H1 (cell line): ENCODE results near the gene SENP1. TPM values are rescaled to one million over a fixed set of nuclear protein-coding genes. Genes with fewer than 3 reads are reported as not detected.

Experiments used
- BRCA1 ChIP-seq: IDR thresholded peaks from 2 replicates; pipeline ENCODE4 v1.6.1; 2012; ENCODE audit warnings: low read depth, low read length, improper control_type of control experiment
- GABPA ChIP-seq: IDR thresholded peaks from 2 replicates; pipeline ENCODE4 v1.6.1; 2011; ENCODE audit warnings: mild to moderate bottlenecking, low read length, moderate library complexity, borderline replicate concordance; ENCODE audit not compliant: insufficient read depth
- HDAC2 ChIP-seq, 2 experiments: fragments of 300-600 bp in 1 of 2; sonication (generic) in 1 of 2; IDR thresholded peaks; 2 replicates each; pipeline ENCODE4 v1.6.1; 2011 to 2012; ENCODE audit warnings: low read depth in 2 of 2, low read length in 2 of 2, mild to moderate bottlenecking in 2 of 2, moderate library complexity in 2 of 2, borderline replicate concordance in 1 of 2, inconsistent platforms in 1 of 2
- PHF8 ChIP-seq: fragments of 200-600 bp; sonication (generic); conservative IDR thresholded peaks from 2 replicates; pipeline ENCODE4 v1.7.1; 2012; ENCODE audit warnings: low read depth, mild to moderate bottlenecking, inconsistent platforms, low read length, moderate library complexity
- RAD21 ChIP-seq, 2 experiments: IDR thresholded peaks in 1 of 2; conservative IDR thresholded peaks in 1 of 2; 2 replicates each; pipeline ENCODE4 v1.6.1; 2011; ENCODE audit warnings: low read depth in 2 of 2, low read length in 2 of 2, improper control_type of control experiment in 1 of 2, inconsistent platforms in 1 of 2, mild to moderate bottlenecking in 1 of 2, moderate library complexity in 1 of 2
- SP2 ChIP-seq: IDR thresholded peaks from 2 replicates; pipeline ENCODE4 v1.6.1; 2012; ENCODE audit warnings: mild to moderate bottlenecking, low read length, inconsistent platforms
- TAF1 ChIP-seq: IDR thresholded peaks from 2 replicates; pipeline ENCODE4 v1.6.1; 2011; ENCODE audit warnings: mild to moderate bottlenecking, low read depth, low read length
- TCF12 ChIP-seq: IDR thresholded peaks from 2 replicates; pipeline ENCODE4 v1.6.1; 2011; ENCODE audit warnings: low read depth, mild to moderate bottlenecking, low read length
- polyA plus RNA-seq, 7 experiments: library from polyadenylated mRNA; depleted of rRNA in 3 of 7; stranded (reverse) in 5 of 7; unstranded in 2 of 7; fragments of >200 nt in 5 of 7; fragments of 200-250 nt in 2 of 7; gene quantifications; 1 replicate in 5 of 7; 2 replicates in 1 of 7; 4 replicates in 1 of 7; pipeline versions ENCODE4 v1.2.1 to v1.2.3, GENCODE V29; 2011 to 2013; ENCODE audit warnings: missing spikeins in 2 of 7, mixed read lengths in 2 of 7
- total RNA-seq: library from RNA; stranded (reverse); fragmentation: NEBNext Ultra II Directional; extraction: Animal tissue kit (Norgen Biotek cat#: 25700); gene quantifications from 2 replicates; pipeline ENCODE4 v1.2.1, GENCODE V29; 2021
- TF ChIP-seq, protein P1 (sequence below): fragments of 300-600 bp; sonication (generic); IDR thresholded peaks from 2 replicates; pipeline ENCODE4 v1.7.1; 2012; ENCODE audit warnings: low read length, moderate library complexity, mild to moderate bottlenecking, inconsistent platforms; ENCODE audit not compliant: insufficient replicate concordance

SENP1 gene
- total and polyA plus RNA-seq, 2 of the 8 experiments (the other 6 are each of a cell fraction or from before 2014, with no cell fraction given), result 14.2 to 31.5 TPM

DNA sequence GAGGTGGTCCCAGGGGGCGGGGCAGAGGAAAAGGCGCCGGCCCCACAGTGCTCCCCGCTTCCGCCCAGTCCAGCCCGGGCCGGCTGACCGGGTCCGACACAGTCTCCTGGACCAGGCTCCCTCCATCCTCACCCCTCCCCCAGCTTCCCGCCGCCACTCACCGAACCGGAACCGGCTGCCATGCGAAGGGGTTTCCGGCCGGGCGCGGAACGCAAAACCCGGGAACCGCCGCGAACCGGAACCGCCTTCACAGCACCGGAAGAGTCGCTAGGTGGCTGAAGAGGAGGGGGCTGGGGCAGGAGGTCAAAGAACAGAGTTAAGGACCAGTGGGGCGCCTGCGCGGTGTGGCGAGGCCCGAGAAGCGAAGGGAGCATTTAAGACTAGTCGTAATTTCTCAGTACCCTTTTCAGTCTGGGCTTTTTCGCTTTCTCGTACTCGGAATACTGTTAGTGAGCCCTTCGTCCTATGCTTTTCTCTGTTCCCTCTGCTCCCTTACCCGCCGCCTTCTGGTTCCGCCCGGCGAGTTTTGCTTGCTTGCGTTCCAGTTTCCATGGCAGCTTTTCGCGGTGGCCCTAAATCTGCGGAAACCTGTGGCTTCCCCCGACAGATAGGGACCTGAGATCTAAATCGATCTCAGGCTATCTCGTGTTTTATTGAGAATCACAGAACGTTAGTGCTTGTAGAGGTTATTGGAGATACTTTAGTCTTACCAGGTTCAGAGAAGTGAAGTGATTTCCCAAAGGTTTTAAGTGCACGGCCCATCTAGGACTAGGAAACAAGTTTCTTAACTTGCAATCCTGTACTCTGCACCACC, at the start of gene SENP1 (continued):
- TF ChIP-seq RAD21 (IDR thresholded peaks at IDR 0.05 in 1 of 2, conservative IDR thresholded peaks at IDR 0.05 in 1 of 2; ENCODE audit: low read depth in 2 of 2, low read length in 2 of 2) (no peak), GABPA (peak; percentile 89), SP2 (no peak), BRCA1 (no peak), TAF1 (peak; percentile 92), TCF12 (0 out of 2 replicates have a peak, but pooled peaks have one; percentile 80), PHF8 (no peak; the same call in none of the 2 replicates), HDAC2 (IDR thresholded peaks at IDR 0.05; ENCODE audit: borderline replicate concordance in 1 of 2, low read depth in 2 of 2, low read length in 2 of 2) (peak in 1 of 2 experiments; percentile 67; a peak in 1 of 4 replicates)
- TF ChIP-seq, protein P1, sequence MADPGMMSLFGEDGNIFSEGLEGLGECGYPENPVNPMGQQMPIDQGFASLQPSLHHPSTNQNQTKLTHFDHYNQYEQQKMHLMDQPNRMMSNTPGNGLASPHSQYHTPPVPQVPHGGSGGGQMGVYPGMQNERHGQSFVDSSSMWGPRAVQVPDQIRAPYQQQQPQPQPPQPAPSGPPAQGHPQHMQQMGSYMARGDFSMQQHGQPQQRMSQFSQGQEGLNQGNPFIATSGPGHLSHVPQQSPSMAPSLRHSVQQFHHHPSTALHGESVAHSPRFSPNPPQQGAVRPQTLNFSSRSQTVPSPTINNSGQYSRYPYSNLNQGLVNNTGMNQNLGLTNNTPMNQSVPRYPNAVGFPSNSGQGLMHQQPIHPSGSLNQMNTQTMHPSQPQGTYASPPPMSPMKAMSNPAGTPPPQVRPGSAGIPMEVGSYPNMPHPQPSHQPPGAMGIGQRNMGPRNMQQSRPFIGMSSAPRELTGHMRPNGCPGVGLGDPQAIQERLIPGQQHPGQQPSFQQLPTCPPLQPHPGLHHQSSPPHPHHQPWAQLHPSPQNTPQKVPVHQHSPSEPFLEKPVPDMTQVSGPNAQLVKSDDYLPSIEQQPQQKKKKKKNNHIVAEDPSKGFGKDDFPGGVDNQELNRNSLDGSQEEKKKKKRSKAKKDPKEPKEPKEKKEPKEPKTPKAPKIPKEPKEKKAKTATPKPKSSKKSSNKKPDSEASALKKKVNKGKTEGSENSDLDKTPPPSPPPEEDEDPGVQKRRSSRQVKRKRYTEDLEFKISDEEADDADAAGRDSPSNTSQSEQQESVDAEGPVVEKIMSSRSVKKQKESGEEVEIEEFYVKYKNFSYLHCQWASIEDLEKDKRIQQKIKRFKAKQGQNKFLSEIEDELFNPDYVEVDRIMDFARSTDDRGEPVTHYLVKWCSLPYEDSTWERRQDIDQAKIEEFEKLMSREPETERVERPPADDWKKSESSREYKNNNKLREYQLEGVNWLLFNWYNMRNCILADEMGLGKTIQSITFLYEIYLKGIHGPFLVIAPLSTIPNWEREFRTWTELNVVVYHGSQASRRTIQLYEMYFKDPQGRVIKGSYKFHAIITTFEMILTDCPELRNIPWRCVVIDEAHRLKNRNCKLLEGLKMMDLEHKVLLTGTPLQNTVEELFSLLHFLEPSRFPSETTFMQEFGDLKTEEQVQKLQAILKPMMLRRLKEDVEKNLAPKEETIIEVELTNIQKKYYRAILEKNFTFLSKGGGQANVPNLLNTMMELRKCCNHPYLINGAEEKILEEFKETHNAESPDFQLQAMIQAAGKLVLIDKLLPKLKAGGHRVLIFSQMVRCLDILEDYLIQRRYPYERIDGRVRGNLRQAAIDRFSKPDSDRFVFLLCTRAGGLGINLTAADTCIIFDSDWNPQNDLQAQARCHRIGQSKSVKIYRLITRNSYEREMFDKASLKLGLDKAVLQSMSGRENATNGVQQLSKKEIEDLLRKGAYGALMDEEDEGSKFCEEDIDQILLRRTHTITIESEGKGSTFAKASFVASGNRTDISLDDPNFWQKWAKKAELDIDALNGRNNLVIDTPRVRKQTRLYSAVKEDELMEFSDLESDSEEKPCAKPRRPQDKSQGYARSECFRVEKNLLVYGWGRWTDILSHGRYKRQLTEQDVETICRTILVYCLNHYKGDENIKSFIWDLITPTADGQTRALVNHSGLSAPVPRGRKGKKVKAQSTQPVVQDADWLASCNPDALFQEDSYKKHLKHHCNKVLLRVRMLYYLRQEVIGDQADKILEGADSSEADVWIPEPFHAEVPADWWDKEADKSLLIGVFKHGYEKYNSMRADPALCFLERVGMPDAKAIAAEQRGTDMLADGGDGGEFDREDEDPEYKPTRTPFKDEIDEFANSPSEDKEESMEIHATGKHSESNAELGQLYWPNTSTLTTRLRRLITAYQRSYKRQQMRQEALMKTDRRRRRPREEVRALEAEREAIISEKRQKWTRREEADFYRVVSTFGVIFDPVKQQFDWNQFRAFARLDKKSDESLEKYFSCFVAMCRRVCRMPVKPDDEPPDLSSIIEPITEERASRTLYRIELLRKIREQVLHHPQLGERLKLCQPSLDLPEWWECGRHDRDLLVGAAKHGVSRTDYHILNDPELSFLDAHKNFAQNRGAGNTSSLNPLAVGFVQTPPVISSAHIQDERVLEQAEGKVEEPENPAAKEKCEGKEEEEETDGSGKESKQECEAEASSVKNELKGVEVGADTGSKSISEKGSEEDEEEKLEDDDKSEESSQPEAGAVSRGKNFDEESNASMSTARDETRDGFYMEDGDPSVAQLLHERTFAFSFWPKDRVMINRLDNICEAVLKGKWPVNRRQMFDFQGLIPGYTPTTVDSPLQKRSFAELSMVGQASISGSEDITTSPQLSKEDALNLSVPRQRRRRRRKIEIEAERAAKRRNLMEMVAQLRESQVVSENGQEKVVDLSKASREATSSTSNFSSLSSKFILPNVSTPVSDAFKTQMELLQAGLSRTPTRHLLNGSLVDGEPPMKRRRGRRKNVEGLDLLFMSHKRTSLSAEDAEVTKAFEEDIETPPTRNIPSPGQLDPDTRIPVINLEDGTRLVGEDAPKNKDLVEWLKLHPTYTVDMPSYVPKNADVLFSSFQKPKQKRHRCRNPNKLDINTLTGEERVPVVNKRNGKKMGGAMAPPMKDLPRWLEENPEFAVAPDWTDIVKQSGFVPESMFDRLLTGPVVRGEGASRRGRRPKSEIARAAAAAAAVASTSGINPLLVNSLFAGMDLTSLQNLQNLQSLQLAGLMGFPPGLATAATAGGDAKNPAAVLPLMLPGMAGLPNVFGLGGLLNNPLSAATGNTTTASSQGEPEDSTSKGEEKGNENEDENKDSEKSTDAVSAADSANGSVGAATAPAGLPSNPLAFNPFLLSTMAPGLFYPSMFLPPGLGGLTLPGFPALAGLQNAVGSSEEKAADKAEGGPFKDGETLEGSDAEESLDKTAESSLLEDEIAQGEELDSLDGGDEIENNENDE, result no peak
